Measurements from ENCODE around the gene PCDH12. TPM values are rescaled to one million over a fixed set of nuclear protein-coding genes. Genes with fewer than 3 reads are reported as not detected.
"Not testable (repeated sequence)": the region's sequence is repeated elsewhere in the genome, so short reads cannot be mapped to it uniquely, and the experiment has no call there.

Gene PCDH12
- total RNA-seq, 1 experiment from 2014 or later = 0.02 TPM

- H3K9me3 ChIP-seq (ENCODE audit: control insufficient read depth in 1 of 2, insufficient read depth in 1 of 2, low read depth in 1 of 2, low read length in 2 of 2); H3K9me2 ChIP-seq (ENCODE audit: insufficient read depth); H2AFZ ChIP-seq (ENCODE audit: low read depth, low read length, poor library complexity, severe bottlenecking); BruUV-seq (replicated peaks); intact Hi-C loops (cut with micrococcal nuclease); H4K20me1 ChIP-seq (ENCODE audit: insufficient read depth); H3K27me3 ChIP-seq (ENCODE audit: insufficient read depth, low read length); DNase-seq (ENCODE audit: low read depth, low spot score): not testable (repeated sequence)
- peak overlapping the region; percentile 95 for H3K9ac ChIP-seq (ENCODE audit: low read length)
- peaks cover 4 to 13% of the 10 kb centered on the region in 2 experiments; a peak in 3 of 4 replicates for H3K4me1 ChIP-seq (ENCODE audit: control insufficient read depth in 1 of 2, insufficient read depth in 2 of 2, low read length in 2 of 2)
- peak overlapping the region; percentile 97 for H3K4me2 ChIP-seq (ENCODE audit: low read length)
- ChIA-PET POLR2A (interaction anchor here (0.9 to 1.6 kb wide), 6 partner anchors 7 to 46 kb away, joined by 3 to 7 read pairs (median 4); no protein-coding TSS in a partner anchor), RAD21 (ENCODE audit: low non-redundant PET in 1 of 2, low total read pairs in 2 of 2, uncharacterized antibody in 2 of 2, unreplicated experiment in 2 of 2) (interaction anchor here in 1 of 2 experiments (0.7 to 1.0 kb wide), 2 partner anchors 38 to 561 kb away, joined by 3 read pairs; no protein-coding TSS in a partner anchor), CTCF (interaction anchor here (1.0 to 3.1 kb wide), 5 partner anchors 9 to 231 kb away, joined by 3 to 17 read pairs (median 5); no protein-coding TSS in a partner anchor)
- H3K27ac ChIP-seq (ENCODE audit: low read depth, low read length) = peak overlapping the region; percentile 95
- H3K4me3 ChIP-seq (replicated peaks in 1 of 2; ENCODE audit: low read depth in 1 of 2, low read length in 2 of 2) = peak overlapping the region; percentile 93 to 97
- peaks cover 11 to 25% of the 10 kb centered on the region in 2 experiments; a peak in 3 of 4 replicates for H3K36me3 ChIP-seq (ENCODE audit: control insufficient read depth in 1 of 2, insufficient read depth in 2 of 2, low read length in 2 of 2)
- peaks cover 29% of the 10 kb centered on the region for H3K79me2 ChIP-seq (ENCODE audit: insufficient read depth, low read length)
- ATAC-seq = peak; percentile 8
Measured at GRCh38 chr5:141922827-141923447, 35.1 kb downstream of the PCDH12 start.

DNA sequence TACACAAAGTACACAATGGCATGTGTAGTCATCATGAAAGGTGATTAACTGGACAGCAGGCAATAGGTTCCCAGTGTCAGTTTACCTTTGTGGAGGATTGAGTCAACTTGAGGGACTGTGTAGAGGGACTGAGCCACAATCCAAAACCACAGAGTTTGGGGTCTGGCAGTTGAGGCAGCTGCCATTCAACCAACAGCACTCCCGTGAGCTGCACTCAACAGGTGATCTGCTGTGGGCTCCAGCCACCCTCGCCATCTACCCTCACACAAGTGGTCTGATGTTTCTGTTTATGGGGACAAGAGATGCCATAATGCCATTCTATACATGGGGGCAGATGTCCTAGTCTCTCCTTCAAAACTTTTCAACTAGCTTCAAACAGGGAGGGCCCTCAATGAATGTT lies 37.2 kb downstream of the PCDH12 start:
- DNase-seq (ENCODE audit: low read depth, low spot score) (no peak), ATAC-seq (no peak)
- Histone ChIP-seq H3K27ac (ENCODE audit: low read depth, low read length) (no peak overlapping the region), H3K9me3 (ENCODE audit: control insufficient read depth in 1 of 2, insufficient read depth in 1 of 2, low read depth in 1 of 2, low read length in 2 of 2) (no peaks in the 10 kb centered on the region), H4K20me1 (ENCODE audit: insufficient read depth) (no peaks in the 10 kb centered on the region), H3K27me3 (ENCODE audit: insufficient read depth, low read length) (no peaks in the 10 kb centered on the region), H3K4me1 (ENCODE audit: control insufficient read depth in 1 of 2, insufficient read depth in 2 of 2, low read length in 2 of 2) (peaks cover 4 to 19% of the 10 kb centered on the region in 2 experiments; a peak in 3 of 4 replicates), H3K9ac (ENCODE audit: low read length) (no peak overlapping the region), H3K4me3 (replicated peaks in 1 of 2; ENCODE audit: low read depth in 1 of 2, low read length in 2 of 2) (no peak overlapping the region), H3K79me2 (ENCODE audit: insufficient read depth, low read length) (peaks cover 19% of the 10 kb centered on the region), H3K36me3 (ENCODE audit: control insufficient read depth in 1 of 2, insufficient read depth in 2 of 2, low read length in 2 of 2) (peaks cover 4 to 6% of the 10 kb centered on the region in 2 experiments; a peak in 2 of 4 replicates), H3K9me2 (ENCODE audit: insufficient read depth) (no peaks in the 10 kb centered on the region), H2AFZ (ENCODE audit: low read depth, low read length, poor library complexity, severe bottlenecking) (no peak overlapping the region), H3K4me2 (ENCODE audit: low read length) (no peak overlapping the region)
- TF ChIP-seq POLR2AphosphoS5 (IDR thresholded peaks at IDR 0.05; ENCODE audit: low read depth, low read length) (0 out of 2 replicates have a peak, but pooled peaks have one; percentile 24), CTCF (IDR thresholded peaks at IDR 0.05 in 2 of 3, conservative IDR thresholded peaks at IDR 0.05 in 1 of 3; ENCODE audit: borderline replicate concordance in 1 of 3, insufficient read depth in 1 of 3, low read depth in 2 of 3, low read length in 2 of 3) (no peak)
- POLR2A ChIA-PET = no interaction called here
- intact Hi-C loops (cut with micrococcal nuclease) = no loop called here
- CTCF ChIA-PET = no interaction called here
- RAD21 ChIA-PET (ENCODE audit: low non-redundant PET in 1 of 2, low total read pairs in 2 of 2, uncharacterized antibody in 2 of 2, unreplicated experiment in 2 of 2) = no interaction called here
- BruUV-seq (replicated peaks) = no TSS peak

Data from HCT116 (cell line).